MM.1S (cell line): ENCODE data around the gene TDO2.

Experiments used
- CTCF ChIP-seq: fragments of 300-600 bp; sonication (generic); IDR thresholded peaks from 2 replicates; pipeline ENCODE4 v1.5.1; 2016; ENCODE audit warnings: antibody characterized with exemption, low read length, mixed read lengths
- EZH2phosphoT487 ChIP-seq: fragments of 300-600 bp; sonication (generic); IDR thresholded peaks from 2 replicates; pipeline ENCODE4 v1.6.1; 2018; ENCODE audit warnings: antibody characterized with exemption, low read length

- TF ChIP-seq CTCF (no peak), EZH2phosphoT487 (no peak)
These were observed 47.0 kb downstream of the TDO2 start for GRCh38 chr4:155950461-155950860.
